Breast epithelium (tissue), 3 donors: ENCODE measurements around the gene ADGRG1.

Experiments
- CTCF ChIP-seq, 3 donors: fragments of 450-650 bp; IDR thresholded peaks; one replicate each; pipeline ENCODE4 v1.5.1; 2016 to 2017; ENCODE audit warnings: antibody characterized with exemption in 3 of 3, mild to moderate bottlenecking in 3 of 3, moderate library complexity in 3 of 3
- POLR2A ChIP-seq: fragments of 450-650 bp; IDR thresholded peaks from one replicate; pipeline ENCODE4 v1.6.1; 2016; ENCODE audit warnings: antibody characterized with exemption, mild to moderate bottlenecking, moderate library complexity

- no peak for TF ChIP-seq POLR2A
- no peak for TF ChIP-seq CTCF (IDR thresholded peaks at IDR 0.05)
These were observed 32.5 kb downstream of the ADGRG1 start for GRCh38 chr16:57660715-57661463.
